ENCODE data around the gene CLSTN2. TPM values are rescaled to one million over a fixed set of nuclear protein-coding genes. Genes with fewer than 3 reads are reported as not detected.

Gene CLSTN2
- total and polyA plus RNA-seq, 4 donors: 0.09 to 2.2 (median 0.55) TPM

DNA sequence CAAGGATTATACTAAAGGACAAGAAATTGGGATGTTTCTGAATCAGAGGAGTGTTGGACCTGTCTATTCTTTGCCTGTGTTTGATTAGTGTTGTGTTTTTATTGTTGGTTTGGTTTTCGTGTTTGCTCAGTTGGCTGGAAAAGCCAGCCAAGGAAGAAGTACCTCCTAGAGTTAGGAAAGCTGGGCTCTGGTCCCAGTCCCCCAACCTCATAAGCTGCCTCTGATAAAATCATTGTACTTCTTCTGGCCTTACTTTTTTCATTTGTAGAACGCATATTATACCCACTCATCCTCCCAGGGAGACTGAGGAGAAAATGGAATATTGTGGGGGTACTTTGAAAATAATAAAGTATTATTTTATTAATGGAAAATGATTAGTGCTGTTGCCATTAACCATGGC lies 565.5 kb downstream of the CLSTN2 start:
- no peak overlapping the region for H3K27ac ChIP-seq (ENCODE audit: low read depth in 1 of 2, low read length in 2 of 2)
- TF ChIP-seq JUND (IDR thresholded peaks at IDR 0.05) (no peak), YY1 (IDR thresholded peaks at IDR 0.05) (no peak), RXRA (IDR thresholded peaks at IDR 0.05) (no peak), HNF4A (conservative IDR thresholded peaks at IDR 0.05) (no peak), NR2F2 (IDR thresholded peaks at IDR 0.05) (no peak), RAD21 (IDR thresholded peaks at IDR 0.05) (no peak), GABPA (IDR thresholded peaks at IDR 0.05 in 1 of 2, conservative IDR thresholded peaks at IDR 0.05 in 1 of 2) (no peak), MAX (IDR thresholded peaks at IDR 0.05) (no peak), HNF4G (IDR thresholded peaks at IDR 0.05) (no peak), ATF3 (IDR thresholded peaks at IDR 0.05) (no peak), SP1 (IDR thresholded peaks at IDR 0.05) (no peak), FOXA1 (IDR thresholded peaks at IDR 0.05) (no peak), FOXA2 (IDR thresholded peaks at IDR 0.05) (no peak), TAF1 (conservative IDR thresholded peaks at IDR 0.05) (no peak), EGR1 (IDR thresholded peaks at IDR 0.05; ENCODE audit: low read depth in 2 of 2) (no peak)
- TF ChIP-seq, protein P1, sequence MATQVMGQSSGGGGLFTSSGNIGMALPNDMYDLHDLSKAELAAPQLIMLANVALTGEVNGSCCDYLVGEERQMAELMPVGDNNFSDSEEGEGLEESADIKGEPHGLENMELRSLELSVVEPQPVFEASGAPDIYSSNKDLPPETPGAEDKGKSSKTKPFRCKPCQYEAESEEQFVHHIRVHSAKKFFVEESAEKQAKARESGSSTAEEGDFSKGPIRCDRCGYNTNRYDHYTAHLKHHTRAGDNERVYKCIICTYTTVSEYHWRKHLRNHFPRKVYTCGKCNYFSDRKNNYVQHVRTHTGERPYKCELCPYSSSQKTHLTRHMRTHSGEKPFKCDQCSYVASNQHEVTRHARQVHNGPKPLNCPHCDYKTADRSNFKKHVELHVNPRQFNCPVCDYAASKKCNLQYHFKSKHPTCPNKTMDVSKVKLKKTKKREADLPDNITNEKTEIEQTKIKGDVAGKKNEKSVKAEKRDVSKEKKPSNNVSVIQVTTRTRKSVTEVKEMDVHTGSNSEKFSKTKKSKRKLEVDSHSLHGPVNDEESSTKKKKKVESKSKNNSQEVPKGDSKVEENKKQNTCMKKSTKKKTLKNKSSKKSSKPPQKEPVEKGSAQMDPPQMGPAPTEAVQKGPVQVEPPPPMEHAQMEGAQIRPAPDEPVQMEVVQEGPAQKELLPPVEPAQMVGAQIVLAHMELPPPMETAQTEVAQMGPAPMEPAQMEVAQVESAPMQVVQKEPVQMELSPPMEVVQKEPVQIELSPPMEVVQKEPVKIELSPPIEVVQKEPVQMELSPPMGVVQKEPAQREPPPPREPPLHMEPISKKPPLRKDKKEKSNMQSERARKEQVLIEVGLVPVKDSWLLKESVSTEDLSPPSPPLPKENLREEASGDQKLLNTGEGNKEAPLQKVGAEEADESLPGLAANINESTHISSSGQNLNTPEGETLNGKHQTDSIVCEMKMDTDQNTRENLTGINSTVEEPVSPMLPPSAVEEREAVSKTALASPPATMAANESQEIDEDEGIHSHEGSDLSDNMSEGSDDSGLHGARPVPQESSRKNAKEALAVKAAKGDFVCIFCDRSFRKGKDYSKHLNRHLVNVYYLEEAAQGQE (IDR thresholded peaks at IDR 0.05): no peak
- TF ChIP-seq, protein P2, sequence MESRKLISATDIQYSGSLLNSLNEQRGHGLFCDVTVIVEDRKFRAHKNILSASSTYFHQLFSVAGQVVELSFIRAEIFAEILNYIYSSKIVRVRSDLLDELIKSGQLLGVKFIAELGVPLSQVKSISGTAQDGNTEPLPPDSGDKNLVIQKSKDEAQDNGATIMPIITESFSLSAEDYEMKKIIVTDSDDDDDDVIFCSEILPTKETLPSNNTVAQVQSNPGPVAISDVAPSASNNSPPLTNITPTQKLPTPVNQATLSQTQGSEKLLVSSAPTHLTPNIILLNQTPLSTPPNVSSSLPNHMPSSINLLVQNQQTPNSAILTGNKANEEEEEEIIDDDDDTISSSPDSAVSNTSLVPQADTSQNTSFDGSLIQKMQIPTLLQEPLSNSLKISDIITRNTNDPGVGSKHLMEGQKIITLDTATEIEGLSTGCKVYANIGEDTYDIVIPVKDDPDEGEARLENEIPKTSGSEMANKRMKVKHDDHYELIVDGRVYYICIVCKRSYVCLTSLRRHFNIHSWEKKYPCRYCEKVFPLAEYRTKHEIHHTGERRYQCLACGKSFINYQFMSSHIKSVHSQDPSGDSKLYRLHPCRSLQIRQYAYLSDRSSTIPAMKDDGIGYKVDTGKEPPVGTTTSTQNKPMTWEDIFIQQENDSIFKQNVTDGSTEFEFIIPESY (IDR thresholded peaks at IDR 0.05): no peak
- TF ChIP-seq, protein P3, sequence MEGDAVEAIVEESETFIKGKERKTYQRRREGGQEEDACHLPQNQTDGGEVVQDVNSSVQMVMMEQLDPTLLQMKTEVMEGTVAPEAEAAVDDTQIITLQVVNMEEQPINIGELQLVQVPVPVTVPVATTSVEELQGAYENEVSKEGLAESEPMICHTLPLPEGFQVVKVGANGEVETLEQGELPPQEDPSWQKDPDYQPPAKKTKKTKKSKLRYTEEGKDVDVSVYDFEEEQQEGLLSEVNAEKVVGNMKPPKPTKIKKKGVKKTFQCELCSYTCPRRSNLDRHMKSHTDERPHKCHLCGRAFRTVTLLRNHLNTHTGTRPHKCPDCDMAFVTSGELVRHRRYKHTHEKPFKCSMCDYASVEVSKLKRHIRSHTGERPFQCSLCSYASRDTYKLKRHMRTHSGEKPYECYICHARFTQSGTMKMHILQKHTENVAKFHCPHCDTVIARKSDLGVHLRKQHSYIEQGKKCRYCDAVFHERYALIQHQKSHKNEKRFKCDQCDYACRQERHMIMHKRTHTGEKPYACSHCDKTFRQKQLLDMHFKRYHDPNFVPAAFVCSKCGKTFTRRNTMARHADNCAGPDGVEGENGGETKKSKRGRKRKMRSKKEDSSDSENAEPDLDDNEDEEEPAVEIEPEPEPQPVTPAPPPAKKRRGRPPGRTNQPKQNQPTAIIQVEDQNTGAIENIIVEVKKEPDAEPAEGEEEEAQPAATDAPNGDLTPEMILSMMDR (IDR thresholded peaks at IDR 0.05; ENCODE audit: low read depth, low read length, missing input control): no peak
- no peaks in the 10 kb centered on the region for H3K36me3 ChIP-seq (ENCODE audit: control insufficient read depth in 4 of 4, insufficient read depth in 3 of 4, low read depth in 1 of 4, low read length in 3 of 4)
- no peaks in the 10 kb centered on the region for H3K9me3 ChIP-seq (ENCODE audit: control insufficient read depth in 4 of 4, low read length in 3 of 4)
- peaks cover 0 to 3% (median 0%) of the 10 kb centered on the region in 4 donors for H3K27me3 ChIP-seq (ENCODE audit: control insufficient read depth in 4 of 4, insufficient read depth in 4 of 4, low read length in 3 of 4)
- H3K9ac ChIP-seq (ENCODE audit: low read depth in 1 of 2, low read length in 2 of 2): no peak overlapping the region
- WGBS: 73% methylated on average over 2 of the region's 2 CpGs
- no peak for DNase-seq (ENCODE audit: low spot score)
- no peak overlapping the region for H3K4me3 ChIP-seq (ENCODE audit: low read depth in 1 of 3, low read length in 3 of 3)
- H3K4me1 ChIP-seq (ENCODE audit: control insufficient read depth in 4 of 4, insufficient read depth in 4 of 4, low read length in 3 of 4): no peaks in the 10 kb centered on the region
